Stimulated activated CD8-positive, alpha-beta memory T cell treated with anti-CD3 and anti-CD28 coated beads, Interleukin-15, amount 100 ng/mL, for 1 hour (primary cell): ENCODE data around the gene DNAJC12.
"Not testable (repeated sequence)": the region's sequence is repeated elsewhere in the genome, so short reads cannot be mapped to it uniquely, and the experiment has no call there.

ENCODE experiments used
- DNase-seq: peaks from one replicate; pipeline ENCODE4 v3.0.0-alpha.2; 2020; ENCODE audit warnings: low read depth

Gene DNAJC12

GRCh38 chr10:67792653-67793052, 45.3 kb downstream of the DNAJC12 start:
- DNase-seq: no peak

DNA sequence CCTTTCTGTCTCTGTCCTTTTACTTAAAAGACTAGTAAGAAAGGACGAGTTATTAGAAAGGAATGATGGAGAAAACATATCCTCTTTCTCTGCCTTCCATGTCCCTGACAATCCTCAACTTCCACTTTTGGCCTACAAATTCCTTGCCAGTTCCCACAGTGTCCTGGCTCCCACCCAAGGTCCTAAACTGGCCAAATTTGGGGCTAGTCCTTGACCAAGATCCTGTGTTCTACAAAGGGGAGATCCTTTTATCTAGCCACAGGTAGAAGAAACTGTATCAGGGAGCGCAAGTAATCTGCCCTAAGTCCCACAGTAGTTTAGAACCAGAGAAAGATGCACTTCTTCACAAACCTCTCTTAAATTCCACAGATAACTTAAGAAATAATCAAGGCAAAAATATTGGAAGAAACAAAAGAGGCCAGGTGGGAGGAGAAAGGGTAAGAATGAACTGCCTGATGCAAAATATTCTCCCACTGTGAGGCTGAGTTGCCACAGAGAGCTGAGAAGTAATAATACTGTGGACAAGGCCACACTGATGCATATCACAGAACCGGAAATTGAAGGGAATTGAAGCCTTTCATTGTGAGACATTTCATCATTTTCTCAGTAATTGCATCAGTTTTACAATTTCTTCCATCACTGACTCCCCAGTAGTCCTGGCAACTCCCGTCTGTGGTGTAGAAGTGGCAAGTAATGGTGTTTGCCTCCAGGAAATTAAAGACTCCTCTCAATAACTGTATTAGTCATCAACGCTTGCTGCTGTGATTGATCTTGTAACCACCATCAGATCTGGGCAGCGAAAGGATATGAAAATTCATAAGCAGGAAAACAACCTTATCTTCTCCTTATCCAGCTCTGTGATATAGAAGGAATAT, 47.2 kb downstream of the DNAJC12 start:
- no peak for DNase-seq

DNA sequence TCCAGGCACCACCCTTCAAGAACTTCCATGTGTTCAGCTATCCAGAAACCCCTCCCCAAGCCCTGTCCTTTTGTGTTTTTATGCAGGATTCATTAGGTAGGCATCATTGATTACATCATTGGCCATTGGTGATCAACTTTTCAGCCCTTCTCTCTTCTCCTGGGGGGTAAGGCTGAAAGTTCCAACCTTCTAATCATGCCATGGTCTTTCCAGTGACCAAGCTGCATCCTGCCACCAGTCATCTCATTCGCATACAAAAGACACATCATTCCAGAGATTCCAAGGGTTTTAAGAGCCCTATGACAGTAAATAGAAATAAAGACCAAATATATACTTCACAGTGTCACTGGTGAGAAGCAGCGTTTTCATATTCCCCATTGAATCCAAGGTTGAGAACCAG, 48.2 kb downstream of the DNAJC12 start:
- no peak for DNase-seq

DNA sequence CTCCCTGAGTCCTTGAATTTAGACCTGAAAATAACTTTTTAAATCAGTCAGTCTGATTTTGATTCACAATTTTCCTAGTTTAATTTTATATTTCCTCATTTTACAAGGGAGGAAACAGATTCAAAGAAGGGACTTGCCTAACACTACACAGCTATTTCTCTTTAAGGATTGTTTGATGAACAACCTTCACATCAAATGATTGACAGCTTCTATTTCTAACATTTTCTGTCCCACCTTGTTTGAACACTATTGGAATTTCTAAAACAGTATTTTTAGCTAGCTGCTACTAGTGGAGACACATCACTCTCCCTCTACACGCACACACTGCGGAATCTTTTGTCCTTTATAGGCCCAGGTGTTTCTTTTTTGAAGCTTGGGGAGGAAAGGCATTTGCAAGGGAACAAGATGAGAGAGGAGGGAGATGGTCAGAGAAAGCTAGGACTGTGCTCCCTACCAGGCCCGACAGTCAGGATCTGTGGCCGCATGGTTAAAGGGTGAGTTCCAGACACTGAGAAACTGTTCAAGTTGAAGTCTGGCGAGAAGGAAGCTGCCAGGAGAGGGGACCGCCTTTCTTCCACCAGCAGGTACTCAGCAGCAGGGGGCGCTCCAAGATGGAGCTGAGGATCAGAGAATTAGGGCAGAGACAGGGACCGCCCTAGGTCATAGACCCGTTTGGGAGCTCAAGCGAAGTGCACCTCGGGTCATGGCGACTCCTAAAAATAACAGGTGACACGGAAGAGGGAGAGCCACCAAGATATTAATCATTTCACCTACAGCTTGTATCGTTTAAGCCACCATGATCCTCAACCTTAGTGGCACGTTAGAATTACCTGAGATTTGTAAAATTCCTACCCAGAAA, 49.7 kb downstream of the DNAJC12 start:
- peak; percentile 50 for DNase-seq

DNA sequence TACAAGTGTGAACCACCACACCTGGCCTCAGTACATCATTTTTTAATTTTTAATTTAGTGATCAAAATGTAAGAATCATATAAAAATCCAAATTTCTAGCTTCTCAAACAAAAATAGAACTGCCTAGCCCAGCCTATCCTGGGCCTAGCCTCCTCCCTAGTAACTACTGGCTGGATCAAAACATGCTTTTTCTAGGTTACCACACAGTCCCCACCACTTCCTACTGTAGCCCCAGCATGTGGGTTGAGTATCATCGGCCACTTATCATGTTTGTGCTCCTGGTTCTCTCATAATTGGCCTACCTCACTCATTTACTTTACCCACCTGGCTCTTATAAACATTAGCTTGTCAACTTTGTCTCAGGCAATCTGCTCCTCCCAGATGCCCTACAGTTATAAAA, 52.9 kb downstream of the DNAJC12 start:
- no peak for DNase-seq

- DNase-seq: no peak
Observed at GRCh38 chr10:67784474-67784873, 53.5 kb downstream of the DNAJC12 start.

DNA sequence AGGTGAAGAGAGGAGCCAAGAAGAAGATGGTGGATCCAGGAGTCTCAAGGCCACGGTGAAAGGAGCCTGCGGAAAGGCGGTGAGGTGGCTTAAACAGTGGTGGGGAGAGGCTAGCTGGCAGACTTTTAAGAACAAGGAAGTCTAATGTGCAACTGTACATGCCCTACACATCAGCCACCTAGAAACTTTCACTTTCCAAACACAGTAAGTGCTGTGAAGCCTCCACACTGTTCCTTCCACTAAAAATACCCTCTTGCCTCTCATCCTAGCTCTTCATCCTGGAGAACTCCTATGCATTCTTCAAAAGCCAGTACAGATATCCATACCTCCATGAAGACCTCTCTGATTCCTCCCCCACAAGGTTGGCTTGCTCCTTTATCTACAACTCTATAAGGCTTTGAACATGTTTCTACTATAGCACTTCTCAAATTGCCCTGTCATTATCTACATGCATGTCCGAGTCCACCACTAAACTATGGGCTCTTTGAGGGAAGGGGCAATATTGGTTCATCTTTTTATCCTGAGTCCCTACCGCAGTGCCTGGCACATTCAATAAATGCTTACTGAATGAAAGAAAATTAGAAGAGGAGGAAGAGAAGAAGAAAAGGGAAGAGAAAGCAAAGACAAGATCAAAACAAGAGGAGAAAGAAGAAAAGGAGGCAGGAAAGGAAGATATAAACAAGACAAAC, 54.2 kb downstream of the DNAJC12 start:
- no peak for DNase-seq

- no peak for DNase-seq
Observed at GRCh38 chr10:67782530-67782929, 55.5 kb downstream of the DNAJC12 start.

- DNase-seq: no peak
Observed at GRCh38 chr10:67780759-67781538, 57.0 kb downstream of the DNAJC12 start.

- DNase-seq: not testable (repeated sequence)
Observed at GRCh38 chr10:67780204-67780621, 57.8 kb downstream of the DNAJC12 start.

DNA sequence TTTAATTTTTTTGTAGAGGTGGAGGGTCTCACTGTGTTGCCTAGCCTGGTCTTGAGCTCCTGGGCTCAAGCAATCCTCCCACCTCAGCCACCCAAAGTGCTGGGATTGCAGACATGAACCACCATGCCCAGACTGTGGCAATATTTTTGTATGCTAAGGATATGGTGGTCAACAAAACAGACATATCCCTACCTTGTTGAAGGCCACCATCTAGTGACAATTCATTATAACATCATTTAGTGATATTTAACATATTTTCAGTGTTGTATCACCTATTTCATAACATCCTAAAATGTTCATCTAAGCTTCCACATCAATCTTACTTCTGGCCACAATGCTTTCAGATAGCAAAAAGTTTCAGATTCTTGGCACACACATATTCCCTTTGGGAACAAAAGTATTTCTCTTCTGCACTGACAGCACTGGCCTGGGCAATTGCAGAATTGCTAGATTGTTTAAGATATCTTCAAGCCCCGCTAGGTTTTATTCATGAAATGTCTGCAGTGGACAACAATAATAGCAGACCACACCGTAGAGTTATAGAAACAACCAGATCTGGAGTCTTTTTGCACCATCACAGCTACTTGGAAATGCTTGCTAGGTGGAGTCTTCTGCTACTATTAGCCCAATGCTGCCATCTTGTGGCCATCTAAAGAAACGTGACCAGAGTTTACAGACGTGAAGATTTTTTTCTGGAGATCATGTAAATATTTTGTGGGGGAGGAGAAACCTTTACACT, 58.4 kb downstream of the DNAJC12 start:
- DNase-seq: peak; percentile 42

DNA sequence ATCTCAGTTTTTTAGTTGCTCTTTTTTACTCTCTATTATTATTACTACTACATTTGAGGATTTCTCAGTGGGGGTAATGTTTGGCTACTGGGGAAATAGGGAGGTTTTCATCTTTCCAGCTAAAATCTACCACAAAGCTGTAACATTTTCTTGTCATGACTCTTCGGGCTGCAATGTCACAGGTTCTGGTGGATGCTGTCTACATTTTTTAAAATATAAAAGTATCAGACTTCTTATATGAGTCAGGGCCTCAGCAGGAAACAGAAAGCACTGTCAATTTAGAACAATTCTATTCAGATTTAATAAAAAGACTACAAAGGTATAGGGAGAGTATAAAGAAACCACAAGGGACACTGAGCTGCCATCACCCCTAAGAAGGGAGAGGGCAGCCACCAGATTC, 61.6 kb downstream of the DNAJC12 start:
- DNase-seq: no peak

DNA sequence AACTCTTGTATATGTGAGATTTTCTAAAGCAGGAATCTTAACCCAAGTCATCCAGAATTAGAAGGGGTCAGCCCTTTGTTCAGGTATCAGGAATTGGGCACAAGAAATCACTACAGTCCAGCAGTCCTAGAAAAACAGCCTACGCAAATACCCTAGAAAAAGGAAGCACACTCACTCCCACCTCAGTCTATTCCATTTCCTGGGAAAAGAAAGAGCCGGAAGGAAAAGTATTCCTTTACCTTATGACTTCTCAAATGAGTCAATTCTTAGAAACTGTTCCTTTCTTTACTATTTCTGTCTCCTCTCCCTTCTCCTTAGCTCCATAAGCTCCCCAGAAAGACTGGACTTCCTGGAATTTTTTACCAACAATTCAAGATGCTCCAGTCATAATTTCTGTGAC, 62.7 kb downstream of the DNAJC12 start:
- DNase-seq: no peak

DNA sequence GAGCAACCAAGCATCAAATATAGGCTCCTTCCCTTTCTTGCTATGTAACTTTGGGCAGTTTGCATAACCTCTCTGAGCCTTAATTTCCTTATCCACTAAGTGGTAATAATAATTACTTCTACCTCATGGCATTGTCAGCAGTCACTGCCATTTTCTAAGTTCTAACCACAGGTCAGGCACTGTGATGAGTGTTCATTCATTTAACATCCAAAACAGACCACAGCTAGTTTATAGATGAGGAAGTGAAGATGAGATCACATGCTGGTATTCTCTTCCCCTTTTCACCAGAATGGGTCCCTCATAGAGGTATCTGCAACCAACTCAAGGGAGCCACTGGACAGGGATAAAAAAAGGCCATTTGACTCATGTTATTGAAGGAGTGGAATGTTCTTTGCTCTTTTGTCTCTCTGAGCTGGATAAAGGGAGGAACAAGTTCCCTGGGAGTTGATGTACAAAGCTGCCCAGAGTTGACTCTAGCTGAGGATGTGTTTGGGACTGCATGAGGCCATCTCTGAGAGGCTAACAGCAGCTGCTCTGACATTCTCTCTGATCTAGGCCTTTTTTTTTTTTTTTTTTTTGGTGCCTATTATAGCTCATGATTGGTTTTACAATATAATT, 65.0 kb downstream of the DNAJC12 start:
- no peak for DNase-seq

DNA sequence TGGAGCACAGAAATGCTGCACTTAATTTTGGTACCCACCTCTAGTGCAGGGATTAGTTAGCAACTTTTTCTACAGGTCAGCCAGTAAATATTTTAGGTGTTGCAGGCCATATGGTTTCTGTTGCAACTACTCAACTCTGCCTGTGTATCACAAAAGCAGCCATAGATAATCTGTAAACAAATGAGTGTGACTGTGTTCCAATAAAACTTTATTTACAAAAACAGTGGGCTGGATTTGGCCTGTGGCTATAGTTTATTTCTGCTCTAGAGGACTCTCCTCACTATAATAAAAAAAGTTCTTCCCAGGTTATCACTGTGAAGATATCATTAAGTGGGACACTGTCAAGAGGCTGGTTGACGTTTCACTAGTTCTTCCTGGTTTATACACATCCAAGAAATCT, 65.8 kb downstream of the DNAJC12 start:
- no peak for DNase-seq

DNA sequence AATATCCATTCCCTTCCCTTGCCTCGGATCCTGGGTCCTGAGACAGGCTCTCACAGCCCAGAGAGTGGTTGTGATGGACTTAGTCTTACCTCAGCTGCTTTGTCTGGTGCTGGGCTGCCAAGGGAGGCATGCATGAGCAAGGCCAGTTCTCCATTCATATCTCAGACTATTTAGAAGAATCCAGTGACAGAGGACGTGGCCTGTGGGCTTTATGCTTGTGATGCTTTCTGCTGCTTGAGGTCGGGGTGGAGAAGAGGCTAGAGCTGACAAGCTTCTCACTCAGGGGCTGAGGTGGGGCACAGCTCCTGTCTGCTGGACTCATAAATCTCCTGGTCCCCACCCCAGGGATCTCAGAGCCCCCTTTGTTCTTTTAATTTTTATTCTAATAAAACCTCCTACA, 66.8 kb downstream of the DNAJC12 start:
- DNase-seq: no peak

DNA sequence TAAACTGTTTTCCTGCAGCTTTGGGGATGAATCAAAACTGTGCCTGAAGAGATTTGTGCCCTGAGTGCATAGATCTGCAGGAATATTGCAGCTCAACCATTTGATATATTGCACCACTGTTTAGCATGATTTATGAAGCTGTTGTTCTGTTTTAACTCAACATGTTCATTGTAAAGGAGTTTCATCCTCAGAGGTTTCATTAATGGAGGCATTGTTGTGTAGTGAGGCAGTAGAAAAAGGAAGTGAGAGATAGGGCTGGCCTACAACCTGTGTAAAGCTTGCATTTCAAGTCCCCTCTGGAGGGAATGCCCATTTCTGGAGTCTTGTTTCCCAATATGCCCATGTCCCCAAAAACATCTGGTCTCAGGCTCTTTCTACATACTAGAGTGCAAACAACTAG, 67.5 kb downstream of the DNAJC12 start:
- no peak for DNase-seq

GRCh38 chr10:67767244-67767643, 70.7 kb downstream of the DNAJC12 start:
- no peak for DNase-seq

GRCh38 chr10:67764012-67764822, 73.8 kb downstream of the DNAJC12 start:
- DNase-seq: peak; percentile 97
